Neural cell (in vitro differentiated cells): Measurements from ENCODE around the gene NCKAP5.

Experiments
- EP300 ChIP-seq: fragments of 450-650 bp; conservative IDR thresholded peaks from 2 replicates; pipeline ENCODE4 v1.6.1; 2014; ENCODE audit warnings: antibody characterized with exemption, mild to moderate bottlenecking, moderate library complexity; ENCODE audit not compliant: poor library complexity, severe bottlenecking
- EZH2 ChIP-seq: fragments of 200-600, 300-800 bp; shearing (Covaris generic), sonication (generic); IDR thresholded peaks from 2 replicates; pipeline ENCODE4 v1.6.1; 2014; ENCODE audit warnings: antibody characterized with exemption, low read length, borderline replicate concordance, mild to moderate bottlenecking; ENCODE audit not compliant: insufficient read depth, poor library complexity, severe bottlenecking
- MXI1 ChIP-seq: fragments of 450-650 bp; conservative IDR thresholded peaks from 2 replicates; pipeline ENCODE4 v1.6.1; 2014; ENCODE audit warnings: antibody characterized with exemption, mild to moderate bottlenecking; ENCODE audit not compliant: poor library complexity, severe bottlenecking
- POLR2AphosphoS5 ChIP-seq: IDR thresholded peaks from 2 replicates; pipeline ENCODE4 v1.6.1; 2012
- REST ChIP-seq: IDR thresholded peaks from 2 replicates; pipeline ENCODE4 v1.6.1; 2012; ENCODE audit warnings: borderline replicate concordance
- TAF1 ChIP-seq: IDR thresholded peaks from 2 replicates; pipeline ENCODE4 v1.6.1; 2012; ENCODE audit warnings: low read depth
- TF ChIP-seq, protein P1 (sequence below): fragments of 450-650 bp; IDR thresholded peaks from 2 replicates; pipeline ENCODE4 v1.5.1; 2014; ENCODE audit warnings: antibody characterized with exemption, mild to moderate bottlenecking, moderate library complexity; ENCODE audit not compliant: poor library complexity, severe bottlenecking

DNA sequence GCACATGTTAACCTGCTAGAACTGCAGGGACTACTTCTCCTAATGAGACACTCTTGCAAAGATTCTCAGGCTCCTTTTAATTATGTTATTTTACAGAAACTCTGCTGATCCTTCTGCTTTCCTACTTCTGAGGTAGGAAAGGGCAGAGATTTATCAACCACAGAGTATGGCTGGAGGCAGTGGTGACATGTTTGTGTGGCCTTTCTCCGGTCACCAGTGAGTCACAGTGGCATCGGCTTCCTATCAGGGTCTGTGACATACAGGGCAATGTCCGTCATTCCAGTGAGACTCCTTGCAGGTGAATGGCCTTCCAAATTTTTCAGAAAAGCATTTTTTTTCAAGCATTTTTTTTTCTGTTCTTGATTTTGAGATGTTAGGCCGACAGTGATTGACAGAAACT lies 717.6 kb downstream of the NCKAP5 start:
- TF ChIP-seq, protein P1, sequence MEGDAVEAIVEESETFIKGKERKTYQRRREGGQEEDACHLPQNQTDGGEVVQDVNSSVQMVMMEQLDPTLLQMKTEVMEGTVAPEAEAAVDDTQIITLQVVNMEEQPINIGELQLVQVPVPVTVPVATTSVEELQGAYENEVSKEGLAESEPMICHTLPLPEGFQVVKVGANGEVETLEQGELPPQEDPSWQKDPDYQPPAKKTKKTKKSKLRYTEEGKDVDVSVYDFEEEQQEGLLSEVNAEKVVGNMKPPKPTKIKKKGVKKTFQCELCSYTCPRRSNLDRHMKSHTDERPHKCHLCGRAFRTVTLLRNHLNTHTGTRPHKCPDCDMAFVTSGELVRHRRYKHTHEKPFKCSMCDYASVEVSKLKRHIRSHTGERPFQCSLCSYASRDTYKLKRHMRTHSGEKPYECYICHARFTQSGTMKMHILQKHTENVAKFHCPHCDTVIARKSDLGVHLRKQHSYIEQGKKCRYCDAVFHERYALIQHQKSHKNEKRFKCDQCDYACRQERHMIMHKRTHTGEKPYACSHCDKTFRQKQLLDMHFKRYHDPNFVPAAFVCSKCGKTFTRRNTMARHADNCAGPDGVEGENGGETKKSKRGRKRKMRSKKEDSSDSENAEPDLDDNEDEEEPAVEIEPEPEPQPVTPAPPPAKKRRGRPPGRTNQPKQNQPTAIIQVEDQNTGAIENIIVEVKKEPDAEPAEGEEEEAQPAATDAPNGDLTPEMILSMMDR = no peak
- TF ChIP-seq EP300 = no peak
- TF ChIP-seq MXI1 = no peak
- no peak for TF ChIP-seq EZH2
- no peak for TF ChIP-seq TAF1
- TF ChIP-seq REST = no peak
- no peak for TF ChIP-seq POLR2AphosphoS5
